ENCODE measurements around the gene PECR.

PECR gene

DNA sequence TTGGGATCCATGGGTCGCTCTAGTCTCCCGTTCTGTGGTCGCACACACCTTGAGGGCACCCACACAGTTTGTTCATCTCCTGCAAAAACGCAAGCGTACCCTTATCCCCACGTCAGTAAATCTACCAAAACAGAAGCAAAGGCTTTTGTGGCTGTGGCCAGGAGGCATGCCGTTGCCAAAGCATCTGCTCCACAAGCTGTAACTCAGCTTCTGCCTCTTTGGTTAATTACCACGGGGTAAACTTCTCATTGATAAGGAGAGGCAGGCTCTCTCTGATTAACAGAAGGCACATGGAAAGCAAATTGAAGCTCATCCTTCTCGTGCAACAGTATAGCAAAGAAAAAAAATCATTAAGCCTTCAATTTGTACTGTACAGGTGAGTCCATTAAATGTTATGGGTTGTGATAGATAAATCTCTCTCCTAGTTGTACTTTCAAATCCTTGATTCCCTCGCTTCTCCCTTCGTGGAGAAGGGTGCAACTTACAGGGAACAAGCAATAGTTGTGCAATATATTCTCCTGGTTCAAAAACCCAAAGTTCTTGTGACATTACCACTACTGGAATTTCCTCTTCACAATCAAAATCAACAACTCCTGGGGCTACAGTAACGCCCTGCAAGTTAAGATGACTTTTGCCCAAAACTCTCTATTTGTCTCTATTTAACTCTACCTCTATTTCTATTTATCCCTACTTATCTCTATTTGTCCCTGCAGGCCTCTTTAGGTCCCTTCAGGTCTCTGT, 10.3 kb downstream of the PECR start:
- Histone ChIP-seq H3K36me3 (ENCODE audit: control insufficient read depth, insufficient read depth, low read length) (peaks cover 6% of the 10 kb centered on the region), H3K4me3 (ENCODE audit: extremely low read depth, insufficient read depth, low read length, poor library complexity, severe bottlenecking) (no peak overlapping the region), H3K4me1 (ENCODE audit: control insufficient read depth, insufficient read depth, low read length, poor library complexity, severe bottlenecking) (peaks cover 4% of the 10 kb centered on the region), H3K9me3 (ENCODE audit: control insufficient read depth, low read length) (no peaks in the 10 kb centered on the region), H3K27ac (ENCODE audit: low read depth, low read length, severe bottlenecking) (no peak overlapping the region)
- WGBS, 2 experiments (ENCODE audit: insufficient coverage in 2 of 2), result 97% methylated on average over 7 to 9 of the region's 12 CpGs

DNA sequence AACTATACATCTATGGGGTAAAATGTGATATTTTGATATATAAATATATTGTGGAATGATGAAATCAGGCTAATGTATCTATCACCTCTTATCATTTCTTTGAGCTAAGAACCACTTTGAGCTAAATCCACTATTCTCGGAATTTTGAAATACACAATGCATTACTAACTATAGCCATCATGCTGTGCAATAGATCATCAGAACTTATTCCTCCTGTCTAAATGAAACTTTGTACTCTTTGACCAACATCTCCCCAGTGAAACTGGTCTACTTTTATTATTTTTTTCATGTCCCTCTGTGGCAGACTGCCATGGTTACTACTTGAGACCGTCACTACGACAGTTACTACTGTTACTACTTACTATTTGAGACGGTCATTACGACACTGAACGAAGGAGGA, 11.4 kb downstream of the PECR start:
- H3K36me3 ChIP-seq (ENCODE audit: control insufficient read depth, insufficient read depth, low read length), result peaks cover 6% of the 10 kb centered on the region
- H3K4me1 ChIP-seq (ENCODE audit: control insufficient read depth, insufficient read depth, low read length, poor library complexity, severe bottlenecking), result peaks cover 4% of the 10 kb centered on the region
- no peak overlapping the region for H3K4me3 ChIP-seq (ENCODE audit: extremely low read depth, insufficient read depth, low read length, poor library complexity, severe bottlenecking)
- 92 to 93% methylated on average over 2 to 3 of the region's 6 CpGs for WGBS, 2 experiments (ENCODE audit: insufficient coverage in 2 of 2)
- H3K27ac ChIP-seq (ENCODE audit: low read depth, low read length, severe bottlenecking), result no peak overlapping the region
- no peaks in the 10 kb centered on the region for H3K9me3 ChIP-seq (ENCODE audit: control insufficient read depth, low read length)

DNA sequence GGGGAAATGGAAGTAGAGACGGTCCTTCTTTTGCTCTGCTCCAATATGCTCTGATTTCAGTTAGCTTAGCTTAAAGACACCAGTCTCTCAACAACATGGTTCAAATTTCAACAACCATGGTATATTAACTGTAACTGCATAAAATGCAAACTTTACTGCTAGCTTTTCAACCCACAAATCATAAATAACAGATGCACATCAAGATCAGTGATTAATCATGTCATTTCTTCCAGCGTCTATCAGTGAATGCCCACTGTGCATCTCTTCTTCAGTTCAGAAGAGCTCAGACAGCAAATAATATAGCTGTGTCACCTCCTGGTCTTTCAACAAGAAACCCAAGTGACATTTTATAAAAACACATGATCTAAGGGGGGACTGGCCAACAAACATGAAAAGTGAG, 12.6 kb downstream of the PECR start:
- no peak overlapping the region for H3K27ac ChIP-seq (ENCODE audit: low read depth, low read length, severe bottlenecking)
- peaks cover 5% of the 10 kb centered on the region for H3K36me3 ChIP-seq (ENCODE audit: control insufficient read depth, insufficient read depth, low read length)
- H3K4me3 ChIP-seq (ENCODE audit: extremely low read depth, insufficient read depth, low read length, poor library complexity, severe bottlenecking), result no peak overlapping the region
- no peaks in the 10 kb centered on the region for H3K9me3 ChIP-seq (ENCODE audit: control insufficient read depth, low read length)
- WGBS, 2 experiments (ENCODE audit: insufficient coverage in 2 of 2), result 92 to 100% methylated on average over 1 to 2 of the region's 2 CpGs
- H3K4me1 ChIP-seq (ENCODE audit: control insufficient read depth, insufficient read depth, low read length, poor library complexity, severe bottlenecking), result peaks cover 4% of the 10 kb centered on the region

DNA sequence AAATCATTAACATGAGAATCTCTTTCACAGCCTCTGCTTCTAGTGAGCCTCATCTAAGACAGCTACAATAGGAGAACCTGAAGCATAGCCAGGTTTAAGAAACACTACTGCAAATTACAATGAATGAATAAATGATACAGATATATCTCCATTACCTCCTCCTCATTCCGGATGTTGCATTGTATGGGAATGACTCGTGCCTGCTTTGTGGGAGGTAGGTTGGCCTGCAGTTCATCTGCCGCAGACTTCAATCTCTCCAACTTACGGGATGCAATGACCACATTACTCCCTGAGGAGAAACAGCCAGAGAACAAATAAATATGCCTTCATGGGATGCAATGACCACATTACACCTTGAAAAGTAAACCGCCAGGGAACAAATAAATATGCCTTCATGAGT, 15.4 kb downstream of the PECR start:
- Histone ChIP-seq H3K4me1 (ENCODE audit: control insufficient read depth, insufficient read depth, low read length, poor library complexity, severe bottlenecking) (peaks cover 4% of the 10 kb centered on the region), H3K36me3 (ENCODE audit: control insufficient read depth, insufficient read depth, low read length) (peaks cover 4% of the 10 kb centered on the region), H3K9me3 (ENCODE audit: control insufficient read depth, low read length) (no peaks in the 10 kb centered on the region), H3K4me3 (ENCODE audit: extremely low read depth, insufficient read depth, low read length, poor library complexity, severe bottlenecking) (no peak overlapping the region), H3K27ac (ENCODE audit: low read depth, low read length, severe bottlenecking) (no peak overlapping the region)
- 83 to 100% methylated on average over 1 to 2 of the region's 5 CpGs for WGBS, 2 experiments (ENCODE audit: insufficient coverage in 2 of 2)

DNA sequence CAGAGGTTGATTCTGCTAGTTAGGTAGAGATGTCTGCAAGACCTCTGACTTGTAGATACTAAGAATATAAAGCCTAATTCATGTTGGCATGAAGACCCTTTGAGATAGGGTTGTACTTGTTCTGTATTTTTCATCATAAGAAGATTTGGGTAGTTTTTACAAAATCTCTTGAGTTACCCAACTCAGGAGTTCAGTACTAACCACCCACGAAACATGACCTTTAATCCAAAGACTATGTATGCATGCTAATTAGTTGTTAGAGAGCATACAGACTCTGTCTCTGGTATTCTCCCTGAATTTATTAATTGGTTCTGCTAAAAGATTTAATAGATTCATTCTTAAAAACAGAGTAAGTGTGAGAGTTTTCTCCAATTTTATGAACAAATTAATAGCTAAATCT, 16.9 kb downstream of the PECR start:
- Histone ChIP-seq H3K4me3 (ENCODE audit: extremely low read depth, insufficient read depth, low read length, poor library complexity, severe bottlenecking) (no peak overlapping the region), H3K27ac (ENCODE audit: low read depth, low read length, severe bottlenecking) (no peak overlapping the region), H3K4me1 (ENCODE audit: control insufficient read depth, insufficient read depth, low read length, poor library complexity, severe bottlenecking) (peaks cover 4% of the 10 kb centered on the region), H3K9me3 (ENCODE audit: control insufficient read depth, low read length) (no peaks in the 10 kb centered on the region), H3K36me3 (ENCODE audit: control insufficient read depth, insufficient read depth, low read length) (peaks cover 4% of the 10 kb centered on the region)
- 100% methylated on average over 1 of the region's 1 CpG; no CpG with 5 or more reads in 1 of the 2 experiments for whole genome bisulfite sequencing, 2 experiments (ENCODE audit: insufficient coverage in 2 of 2)

DNA sequence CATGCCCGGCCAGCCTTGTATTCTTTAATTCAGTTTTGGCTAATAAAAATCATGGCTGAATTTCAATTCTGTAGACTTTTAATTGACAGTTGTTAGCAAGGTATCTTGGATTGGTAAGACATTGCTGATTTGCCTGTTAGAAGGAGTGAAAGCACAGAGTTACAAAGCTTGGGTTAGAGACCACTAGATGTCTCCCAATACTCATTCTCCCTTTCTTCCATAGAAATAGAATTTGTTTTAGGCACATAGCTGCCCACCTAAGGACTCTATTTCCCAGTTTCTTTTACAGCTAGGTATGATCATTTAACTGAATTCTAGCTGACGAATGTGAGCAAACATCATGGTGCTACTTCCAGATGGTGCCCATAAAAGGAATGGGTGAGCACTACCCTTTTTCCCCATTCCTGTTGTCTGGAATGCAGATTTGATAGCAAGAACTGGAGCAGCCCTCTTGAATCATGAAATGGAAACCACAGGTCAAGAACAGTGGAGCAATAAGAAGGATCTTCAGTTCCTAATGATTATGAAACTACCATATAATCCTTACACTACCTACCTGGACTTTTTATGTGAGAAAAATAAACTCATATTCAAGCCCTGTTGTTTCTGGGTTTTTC, 17.5 kb downstream of the PECR start:
- WGBS, 2 experiments (ENCODE audit: insufficient coverage in 2 of 2), result 94% methylated on average over 2 of the region's 2 CpGs; no CpG with 5 or more reads in 1 of the 2 experiments
- peaks cover 4% of the 10 kb centered on the region for H3K36me3 ChIP-seq (ENCODE audit: control insufficient read depth, insufficient read depth, low read length)
- H3K9me3 ChIP-seq (ENCODE audit: control insufficient read depth, low read length), result no peaks in the 10 kb centered on the region
- no peak overlapping the region for H3K4me3 ChIP-seq (ENCODE audit: extremely low read depth, insufficient read depth, low read length, poor library complexity, severe bottlenecking)
- H3K4me1 ChIP-seq (ENCODE audit: control insufficient read depth, insufficient read depth, low read length, poor library complexity, severe bottlenecking), result peaks cover 4% of the 10 kb centered on the region
- H3K27ac ChIP-seq (ENCODE audit: low read depth, low read length, severe bottlenecking), result no peak overlapping the region

DNA sequence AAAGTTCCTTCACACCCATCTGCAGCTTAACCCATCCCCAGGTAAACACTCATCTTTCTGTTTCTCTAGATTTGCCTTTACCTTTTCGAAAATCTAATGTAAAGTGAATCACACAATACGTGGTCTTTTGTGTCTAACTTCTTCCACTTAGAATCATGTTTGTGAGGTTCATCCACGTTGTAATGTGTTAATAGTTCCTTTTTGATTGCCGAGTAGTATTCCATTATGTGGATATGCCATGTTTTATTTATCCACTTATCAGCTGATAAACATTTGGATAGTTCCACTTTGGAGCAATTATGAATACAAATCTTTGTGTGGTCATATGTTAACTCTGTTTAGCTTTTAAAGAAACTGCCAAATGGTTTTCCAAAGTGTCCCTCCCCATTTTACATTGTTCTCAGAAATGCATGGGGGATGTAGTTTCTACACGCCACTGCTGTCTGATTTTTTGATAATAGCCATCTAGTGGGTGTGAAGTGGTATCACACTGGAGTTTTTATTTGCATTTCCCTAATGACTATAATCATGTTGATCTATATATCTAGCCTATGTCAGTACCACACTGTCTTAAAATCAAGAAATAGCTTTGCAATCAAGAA, 22.3 kb downstream of the PECR start:
- Histone ChIP-seq H3K36me3 (ENCODE audit: control insufficient read depth, insufficient read depth, low read length) (peaks cover 4% of the 10 kb centered on the region), H3K4me1 (ENCODE audit: control insufficient read depth, insufficient read depth, low read length, poor library complexity, severe bottlenecking) (no peaks in the 10 kb centered on the region), H3K4me3 (ENCODE audit: extremely low read depth, insufficient read depth, low read length, poor library complexity, severe bottlenecking) (no peak overlapping the region), H3K27ac (ENCODE audit: low read depth, low read length, severe bottlenecking) (no peak overlapping the region), H3K9me3 (ENCODE audit: control insufficient read depth, low read length) (no peaks in the 10 kb centered on the region)
- 100% methylated on average over 1 of the region's 5 CpGs; no CpG with 5 or more reads in 1 of the 2 experiments for WGBS, 2 experiments (ENCODE audit: insufficient coverage in 2 of 2)

DNA sequence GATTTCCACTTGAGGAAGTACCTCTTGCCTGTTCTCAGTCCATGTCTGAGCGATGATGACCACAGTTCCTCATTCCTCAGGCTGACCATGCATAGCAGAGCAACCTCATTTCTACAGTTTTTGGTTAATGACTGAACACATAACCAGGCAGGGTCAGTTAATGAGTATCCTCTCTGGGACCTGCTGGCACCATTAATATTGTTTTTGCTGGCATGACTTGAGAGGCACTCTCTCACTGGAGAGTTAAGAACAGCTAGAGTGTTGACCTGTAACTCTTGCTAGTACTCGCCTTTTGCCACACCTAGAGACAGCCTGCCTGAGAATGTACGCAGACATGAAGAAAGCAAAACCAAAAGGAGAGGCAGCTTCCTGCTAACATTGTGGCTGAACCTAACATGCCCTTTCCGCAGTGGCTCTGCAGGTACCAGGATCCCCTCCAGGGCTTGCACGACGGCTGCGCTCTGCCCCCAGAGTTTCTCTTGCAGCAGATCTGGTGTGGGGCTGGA, 23.9 kb downstream of the PECR start:
- Histone ChIP-seq H3K4me3 (ENCODE audit: extremely low read depth, insufficient read depth, low read length, poor library complexity, severe bottlenecking) (no peak overlapping the region), H3K27ac (ENCODE audit: low read depth, low read length, severe bottlenecking) (no peak overlapping the region), H3K4me1 (ENCODE audit: control insufficient read depth, insufficient read depth, low read length, poor library complexity, severe bottlenecking) (no peaks in the 10 kb centered on the region), H3K36me3 (ENCODE audit: control insufficient read depth, insufficient read depth, low read length) (no peaks in the 10 kb centered on the region), H3K9me3 (ENCODE audit: control insufficient read depth, low read length) (no peaks in the 10 kb centered on the region)
- WGBS, 2 experiments (ENCODE audit: insufficient coverage in 2 of 2), result 96% methylated on average over 5 of the region's 7 CpGs

DNA sequence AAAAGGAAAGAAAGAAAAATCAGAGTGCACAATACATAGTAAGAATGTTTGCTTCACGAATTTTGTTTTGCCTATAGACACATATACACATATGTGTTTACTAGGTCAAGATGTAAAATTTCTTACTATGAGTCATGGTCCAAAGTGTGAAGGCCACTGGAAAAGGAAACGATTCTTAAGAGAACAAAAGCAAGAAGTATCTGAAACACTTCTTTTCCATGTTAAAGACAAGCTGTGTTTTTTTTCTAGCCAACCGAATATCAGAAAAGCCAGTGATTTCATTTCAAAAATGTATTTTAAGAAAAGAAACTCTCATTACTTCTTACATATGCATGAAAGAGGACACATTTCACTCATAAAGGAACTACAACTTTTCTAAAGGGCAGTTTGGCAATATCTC, 24.9 kb downstream of the PECR start:
- H3K4me3 ChIP-seq (ENCODE audit: extremely low read depth, insufficient read depth, low read length, poor library complexity, severe bottlenecking), result no peak overlapping the region
- H3K27ac ChIP-seq (ENCODE audit: low read depth, low read length, severe bottlenecking), result no peak overlapping the region
- WGBS, 2 experiments (ENCODE audit: insufficient coverage in 2 of 2), result 83% methylated on average over 2 of the region's 3 CpGs; no CpG with 5 or more reads in 1 of the 2 experiments
- H3K36me3 ChIP-seq (ENCODE audit: control insufficient read depth, insufficient read depth, low read length), result no peaks in the 10 kb centered on the region
- no peaks in the 10 kb centered on the region for H3K4me1 ChIP-seq (ENCODE audit: control insufficient read depth, insufficient read depth, low read length, poor library complexity, severe bottlenecking)
- H3K9me3 ChIP-seq (ENCODE audit: control insufficient read depth, low read length), result no peaks in the 10 kb centered on the region

DNA sequence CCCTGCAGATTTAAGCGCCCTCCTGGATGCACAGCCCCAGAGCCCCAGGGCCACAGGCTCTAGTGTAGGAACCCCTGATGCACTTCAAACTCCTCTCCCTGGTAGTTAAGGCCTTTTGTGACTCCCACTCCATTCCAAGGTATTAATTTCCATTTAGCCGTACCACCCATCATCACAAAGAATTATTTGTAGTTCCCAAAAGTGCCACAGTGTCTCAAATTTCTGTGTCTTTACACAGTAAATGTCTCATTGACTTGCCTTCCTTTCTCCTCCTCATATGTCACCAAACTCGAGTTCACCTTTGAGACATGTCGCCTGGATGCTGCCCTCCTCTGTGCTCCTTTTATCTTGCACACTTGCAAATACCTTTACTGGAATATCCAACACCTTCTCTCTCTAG, 25.9 kb downstream of the PECR start:
- no peaks in the 10 kb centered on the region for H3K4me1 ChIP-seq (ENCODE audit: control insufficient read depth, insufficient read depth, low read length, poor library complexity, severe bottlenecking)
- 86 to 93% methylated on average over 2 to 4 of the region's 4 CpGs for WGBS, 2 experiments (ENCODE audit: insufficient coverage in 2 of 2)
- H3K36me3 ChIP-seq (ENCODE audit: control insufficient read depth, insufficient read depth, low read length), result no peaks in the 10 kb centered on the region
- H3K4me3 ChIP-seq (ENCODE audit: extremely low read depth, insufficient read depth, low read length, poor library complexity, severe bottlenecking), result no peak overlapping the region
- H3K9me3 ChIP-seq (ENCODE audit: control insufficient read depth, low read length), result no peaks in the 10 kb centered on the region
- no peak overlapping the region for H3K27ac ChIP-seq (ENCODE audit: low read depth, low read length, severe bottlenecking)
